Measurements from ENCODE around the gene PROCR.

DNA sequence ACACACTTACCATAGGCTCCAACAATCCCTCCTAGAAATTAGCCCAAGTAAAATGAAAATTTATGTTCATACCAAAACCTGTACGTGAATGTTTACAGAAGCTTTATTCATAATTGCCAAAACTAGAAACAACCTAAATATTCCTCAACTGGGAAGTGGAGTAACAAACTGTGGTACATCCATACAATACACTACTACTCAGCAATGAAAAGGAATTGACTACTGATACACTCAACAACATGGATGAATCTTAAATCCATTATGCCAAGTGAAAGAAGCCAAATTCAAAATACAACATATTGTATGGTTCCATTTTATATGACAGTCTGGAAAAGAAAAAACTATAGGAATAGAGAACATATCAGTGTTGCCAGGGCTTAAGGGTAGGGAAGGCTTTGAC lies 34.9 kb downstream of the PROCR start:
- TF ChIP-seq, protein P1, sequence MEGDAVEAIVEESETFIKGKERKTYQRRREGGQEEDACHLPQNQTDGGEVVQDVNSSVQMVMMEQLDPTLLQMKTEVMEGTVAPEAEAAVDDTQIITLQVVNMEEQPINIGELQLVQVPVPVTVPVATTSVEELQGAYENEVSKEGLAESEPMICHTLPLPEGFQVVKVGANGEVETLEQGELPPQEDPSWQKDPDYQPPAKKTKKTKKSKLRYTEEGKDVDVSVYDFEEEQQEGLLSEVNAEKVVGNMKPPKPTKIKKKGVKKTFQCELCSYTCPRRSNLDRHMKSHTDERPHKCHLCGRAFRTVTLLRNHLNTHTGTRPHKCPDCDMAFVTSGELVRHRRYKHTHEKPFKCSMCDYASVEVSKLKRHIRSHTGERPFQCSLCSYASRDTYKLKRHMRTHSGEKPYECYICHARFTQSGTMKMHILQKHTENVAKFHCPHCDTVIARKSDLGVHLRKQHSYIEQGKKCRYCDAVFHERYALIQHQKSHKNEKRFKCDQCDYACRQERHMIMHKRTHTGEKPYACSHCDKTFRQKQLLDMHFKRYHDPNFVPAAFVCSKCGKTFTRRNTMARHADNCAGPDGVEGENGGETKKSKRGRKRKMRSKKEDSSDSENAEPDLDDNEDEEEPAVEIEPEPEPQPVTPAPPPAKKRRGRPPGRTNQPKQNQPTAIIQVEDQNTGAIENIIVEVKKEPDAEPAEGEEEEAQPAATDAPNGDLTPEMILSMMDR (IDR thresholded peaks at IDR 0.05; ENCODE audit: poor library complexity, severe bottlenecking): no peak
- TF ChIP-seq, protein P2, sequence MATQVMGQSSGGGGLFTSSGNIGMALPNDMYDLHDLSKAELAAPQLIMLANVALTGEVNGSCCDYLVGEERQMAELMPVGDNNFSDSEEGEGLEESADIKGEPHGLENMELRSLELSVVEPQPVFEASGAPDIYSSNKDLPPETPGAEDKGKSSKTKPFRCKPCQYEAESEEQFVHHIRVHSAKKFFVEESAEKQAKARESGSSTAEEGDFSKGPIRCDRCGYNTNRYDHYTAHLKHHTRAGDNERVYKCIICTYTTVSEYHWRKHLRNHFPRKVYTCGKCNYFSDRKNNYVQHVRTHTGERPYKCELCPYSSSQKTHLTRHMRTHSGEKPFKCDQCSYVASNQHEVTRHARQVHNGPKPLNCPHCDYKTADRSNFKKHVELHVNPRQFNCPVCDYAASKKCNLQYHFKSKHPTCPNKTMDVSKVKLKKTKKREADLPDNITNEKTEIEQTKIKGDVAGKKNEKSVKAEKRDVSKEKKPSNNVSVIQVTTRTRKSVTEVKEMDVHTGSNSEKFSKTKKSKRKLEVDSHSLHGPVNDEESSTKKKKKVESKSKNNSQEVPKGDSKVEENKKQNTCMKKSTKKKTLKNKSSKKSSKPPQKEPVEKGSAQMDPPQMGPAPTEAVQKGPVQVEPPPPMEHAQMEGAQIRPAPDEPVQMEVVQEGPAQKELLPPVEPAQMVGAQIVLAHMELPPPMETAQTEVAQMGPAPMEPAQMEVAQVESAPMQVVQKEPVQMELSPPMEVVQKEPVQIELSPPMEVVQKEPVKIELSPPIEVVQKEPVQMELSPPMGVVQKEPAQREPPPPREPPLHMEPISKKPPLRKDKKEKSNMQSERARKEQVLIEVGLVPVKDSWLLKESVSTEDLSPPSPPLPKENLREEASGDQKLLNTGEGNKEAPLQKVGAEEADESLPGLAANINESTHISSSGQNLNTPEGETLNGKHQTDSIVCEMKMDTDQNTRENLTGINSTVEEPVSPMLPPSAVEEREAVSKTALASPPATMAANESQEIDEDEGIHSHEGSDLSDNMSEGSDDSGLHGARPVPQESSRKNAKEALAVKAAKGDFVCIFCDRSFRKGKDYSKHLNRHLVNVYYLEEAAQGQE (IDR thresholded peaks at IDR 0.05; ENCODE audit: borderline replicate concordance): no peak
- TF ChIP-seq EZH2 (IDR thresholded peaks at IDR 0.05; ENCODE audit: borderline replicate concordance, insufficient read depth, low read length, poor library complexity, severe bottlenecking): no peak

Measured in neural cell (in vitro differentiated cells).